Skeletal muscle tissue (tissue), 4 donors: ENCODE measurements around the gene SGCB. TPM values are rescaled to one million over a fixed set of nuclear protein-coding genes. Genes with fewer than 3 reads are reported as not detected.
"Not testable (repeated sequence)": the region's sequence is repeated elsewhere in the genome, so short reads cannot be mapped to it uniquely, and the experiment has no call there.

Source experiments
- H3K27ac ChIP-seq: one replicate; pipeline ENCODE4 v1.7.0; 2013; ENCODE audit warnings: mild to moderate bottlenecking, low read depth, low read length, inconsistent platforms
- H3K27me3 ChIP-seq, 3 donors: one replicate each; pipeline ENCODE4 v1.7.0; 2013; ENCODE audit warnings: low read length in 3 of 3; ENCODE audit not compliant: control insufficient read depth in 3 of 3, insufficient read depth in 3 of 3
- H3K36me3 ChIP-seq, 3 donors: one replicate each; pipeline ENCODE4 v1.7.0; 2013; ENCODE audit warnings: low read length in 3 of 3; ENCODE audit not compliant: control insufficient read depth in 3 of 3, insufficient read depth in 3 of 3
- H3K4me1 ChIP-seq, 3 donors: one replicate each; pipeline ENCODE4 v1.7.0; 2013; ENCODE audit warnings: low read length in 3 of 3, mild to moderate bottlenecking in 3 of 3; ENCODE audit not compliant: control insufficient read depth in 3 of 3, insufficient read depth in 3 of 3
- H3K4me3 ChIP-seq, 3 donors: one replicate each; pipeline ENCODE4 v1.7.0; 2013; ENCODE audit warnings: low read length in 3 of 3
- H3K9ac ChIP-seq, 3 donors: one replicate each; pipeline ENCODE4 v1.7.0; 2013; ENCODE audit warnings: low read length in 3 of 3, mild to moderate bottlenecking in 3 of 3, moderate library complexity in 2 of 3, low read depth in 1 of 3
- H3K9me3 ChIP-seq, 3 donors: one replicate each; pipeline ENCODE4 v1.7.0; 2013; ENCODE audit warnings: low read length in 3 of 3; ENCODE audit not compliant: control insufficient read depth in 3 of 3
- total RNA-seq: library from RNA; depleted of rRNA; stranded (reverse); fragments of >200 nt; gene quantifications from one replicate; pipeline ENCODE4 v1.2.3, GENCODE V29; 2014
- donor health status: Osteomylitis.

Gene SGCB, protein sequence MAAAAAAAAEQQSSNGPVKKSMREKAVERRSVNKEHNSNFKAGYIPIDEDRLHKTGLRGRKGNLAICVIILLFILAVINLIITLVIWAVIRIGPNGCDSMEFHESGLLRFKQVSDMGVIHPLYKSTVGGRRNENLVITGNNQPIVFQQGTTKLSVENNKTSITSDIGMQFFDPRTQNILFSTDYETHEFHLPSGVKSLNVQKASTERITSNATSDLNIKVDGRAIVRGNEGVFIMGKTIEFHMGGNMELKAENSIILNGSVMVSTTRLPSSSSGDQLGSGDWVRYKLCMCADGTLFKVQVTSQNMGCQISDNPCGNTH
- total RNA-seq, result 75.7 TPM

DNA sequence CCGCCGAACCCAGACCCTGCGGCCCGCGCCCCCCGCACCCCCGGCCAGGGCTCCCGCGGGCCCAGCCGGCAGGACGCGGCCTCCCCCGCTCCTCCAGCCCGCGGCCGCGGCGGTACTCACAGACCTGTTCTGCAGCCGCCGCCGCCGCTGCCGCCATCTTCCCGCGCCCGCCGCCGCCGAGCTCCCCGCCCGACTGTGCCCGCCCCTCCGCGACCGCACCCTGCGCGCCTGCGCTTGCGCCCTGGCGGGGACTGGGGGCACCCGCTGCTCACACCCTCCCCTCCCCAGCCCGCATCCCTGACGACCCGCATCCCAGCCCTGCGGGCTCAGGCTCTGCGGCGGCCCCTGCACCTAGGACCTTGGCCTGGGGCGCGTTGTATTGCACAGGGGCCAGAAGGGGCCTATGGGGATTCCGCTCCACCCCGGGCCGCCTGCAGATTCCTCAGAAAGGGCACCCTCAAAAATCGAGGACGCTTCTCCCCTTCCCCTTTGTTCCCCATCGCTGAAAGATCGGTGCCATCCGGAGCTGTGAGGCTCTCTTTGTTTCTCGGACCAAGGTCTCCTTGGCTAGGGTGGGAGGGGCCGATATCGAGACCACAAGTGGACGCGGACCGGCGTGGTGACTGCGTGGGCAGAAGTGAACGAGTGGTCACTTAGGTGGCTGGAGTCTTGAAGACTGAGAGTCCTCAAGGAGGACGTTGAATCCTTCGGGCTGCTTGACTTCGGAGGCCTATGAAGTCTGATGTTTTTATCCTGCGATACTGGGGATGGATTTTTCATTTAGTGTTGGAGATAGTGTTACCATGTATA is at the start of gene SGCB:
SGCB (minus strand) TSS at position 197 of the 810 bp plus-strand sequence; CDS start at position 157, 40 bp downstream.
- H3K36me3 ChIP-seq, result peaks cover 0 to 5% (median 0%) of the 10 kb centered on the region in 3 donors
- H3K4me1 ChIP-seq, result peaks cover 15 to 34% (median 22%) of the 10 kb centered on the region in 3 donors
- H3K27me3 ChIP-seq, result peaks cover 0 to 3% (median 0%) of the 10 kb centered on the region in 3 donors
- H3K9me3 ChIP-seq, result no peaks in the 10 kb centered on the region
- H3K27ac ChIP-seq, result peak within 1 kb of the TSS; percentile 68
- H3K9ac ChIP-seq, result peak within 1 kb of the TSS; percentile 76 to 85 (median 84)
- H3K4me3 ChIP-seq, result peak within 1 kb of the TSS; percentile 78 to 85 (median 84)

DNA sequence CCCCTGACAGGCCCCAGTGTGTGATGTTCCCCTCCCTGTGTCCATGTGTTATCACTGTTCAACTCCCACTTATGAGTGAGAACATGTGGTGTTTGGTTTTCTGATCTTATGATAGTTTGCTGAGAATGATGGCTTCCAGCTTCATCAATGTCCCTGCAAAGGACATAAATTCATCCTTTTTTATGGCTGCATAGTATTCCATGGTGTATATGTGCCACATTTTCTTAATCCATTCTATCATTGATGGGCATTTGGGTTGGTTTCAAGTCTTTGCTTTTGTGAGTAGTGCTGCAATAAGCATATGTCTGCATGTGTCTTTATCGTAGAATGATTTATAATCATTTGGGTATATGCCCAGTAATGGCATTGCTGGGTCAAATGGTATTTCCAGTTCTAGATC is 48.3 kb upstream of the SGCB start:
- not testable (repeated sequence) for H3K9ac ChIP-seq, H3K4me3 ChIP-seq, H3K27ac ChIP-seq, H3K9me3 ChIP-seq, H3K27me3 ChIP-seq, H3K36me3 ChIP-seq, H3K4me1 ChIP-seq

DNA sequence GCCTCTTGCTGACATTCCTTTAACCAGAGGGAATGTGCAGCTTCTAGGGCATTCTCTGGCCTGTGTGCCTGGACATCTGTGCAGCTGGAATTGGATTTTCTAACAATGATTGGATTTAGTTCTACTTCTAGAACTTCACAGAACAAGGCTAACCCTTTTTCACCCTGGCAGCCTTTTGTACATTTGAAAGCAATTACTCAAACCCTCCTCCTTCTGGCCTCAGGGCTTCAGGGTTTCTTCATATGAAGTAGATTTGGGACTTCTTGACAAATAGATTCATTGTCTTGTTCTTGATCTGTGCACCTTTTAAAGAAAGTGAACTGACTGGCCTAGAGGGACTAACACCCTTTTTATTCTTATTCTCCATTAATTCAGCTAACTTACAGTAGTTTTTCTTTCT is 43.1 kb upstream of the SGCB start:
- no peak overlapping the region for H3K9ac ChIP-seq
- no peaks in the 10 kb centered on the region for H3K9me3 ChIP-seq
- peaks cover 0 to 4% (median 0%) of the 10 kb centered on the region in 3 donors for H3K27me3 ChIP-seq
- H3K27ac ChIP-seq, result no peak overlapping the region
- H3K4me1 ChIP-seq, result peaks cover 0 to 4% (median 0%) of the 10 kb centered on the region in 3 donors
- H3K4me3 ChIP-seq, result no peak overlapping the region
- no peaks in the 10 kb centered on the region for H3K36me3 ChIP-seq

DNA sequence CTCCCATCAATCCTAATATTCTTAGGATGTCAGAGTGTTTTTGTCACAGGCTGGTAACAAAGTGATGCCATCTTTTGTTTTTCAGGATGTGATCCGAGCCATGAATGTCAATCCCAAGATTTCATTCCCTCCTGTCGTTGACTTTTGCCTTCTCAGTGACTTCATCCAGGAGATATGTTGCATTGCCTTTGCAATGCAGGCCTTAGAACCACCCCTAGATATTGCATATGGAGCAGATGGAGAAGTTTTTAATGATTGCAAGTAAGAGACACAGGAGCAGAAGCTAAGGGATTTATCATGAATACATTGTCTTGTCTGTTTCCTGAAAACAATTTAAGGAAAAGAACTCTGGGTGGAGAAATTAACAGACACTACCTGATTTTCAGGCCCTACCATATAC is 41.6 kb upstream of the SGCB start:
- peaks cover 0 to 4% (median 0%) of the 10 kb centered on the region in 3 donors for H3K4me1 ChIP-seq
- H3K9ac ChIP-seq, result no peak overlapping the region
- peaks cover 0 to 4% (median 0%) of the 10 kb centered on the region in 3 donors for H3K27me3 ChIP-seq
- no peak overlapping the region for H3K27ac ChIP-seq
- no peaks in the 10 kb centered on the region for H3K9me3 ChIP-seq
- H3K4me3 ChIP-seq, result no peak overlapping the region
- H3K36me3 ChIP-seq, result no peaks in the 10 kb centered on the region

DNA sequence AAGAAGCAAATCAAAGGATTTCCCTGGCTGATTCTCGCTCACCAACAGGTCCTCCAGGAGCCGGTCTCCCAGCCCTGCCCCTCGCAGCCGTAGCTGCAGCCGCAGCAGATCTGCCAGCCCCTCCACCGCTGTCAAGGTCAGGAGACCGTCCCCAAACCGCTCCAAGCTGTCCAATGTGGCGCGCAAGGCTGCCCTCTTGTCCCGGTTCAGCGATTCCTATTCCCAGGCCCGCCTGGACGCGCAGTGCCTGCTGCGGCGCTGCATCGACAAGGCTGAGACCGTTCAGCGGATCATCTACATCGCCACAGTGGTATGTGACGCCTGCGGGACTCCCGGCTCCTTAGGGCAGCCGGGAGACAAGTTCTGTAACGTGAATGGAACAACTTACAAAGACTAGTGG is 38.6 kb upstream of the SGCB start:
- no peak overlapping the region for H3K9ac ChIP-seq
- no peak overlapping the region for H3K27ac ChIP-seq
- H3K9me3 ChIP-seq, result no peaks in the 10 kb centered on the region
- H3K4me1 ChIP-seq, result peaks cover 0 to 4% (median 0%) of the 10 kb centered on the region in 3 donors
- peak overlapping the region in 1 of 3 donors; percentile 25 for H3K4me3 ChIP-seq
- H3K27me3 ChIP-seq, result peaks cover 0 to 4% (median 0%) of the 10 kb centered on the region in 3 donors
- H3K36me3 ChIP-seq, result no peaks in the 10 kb centered on the region

DNA sequence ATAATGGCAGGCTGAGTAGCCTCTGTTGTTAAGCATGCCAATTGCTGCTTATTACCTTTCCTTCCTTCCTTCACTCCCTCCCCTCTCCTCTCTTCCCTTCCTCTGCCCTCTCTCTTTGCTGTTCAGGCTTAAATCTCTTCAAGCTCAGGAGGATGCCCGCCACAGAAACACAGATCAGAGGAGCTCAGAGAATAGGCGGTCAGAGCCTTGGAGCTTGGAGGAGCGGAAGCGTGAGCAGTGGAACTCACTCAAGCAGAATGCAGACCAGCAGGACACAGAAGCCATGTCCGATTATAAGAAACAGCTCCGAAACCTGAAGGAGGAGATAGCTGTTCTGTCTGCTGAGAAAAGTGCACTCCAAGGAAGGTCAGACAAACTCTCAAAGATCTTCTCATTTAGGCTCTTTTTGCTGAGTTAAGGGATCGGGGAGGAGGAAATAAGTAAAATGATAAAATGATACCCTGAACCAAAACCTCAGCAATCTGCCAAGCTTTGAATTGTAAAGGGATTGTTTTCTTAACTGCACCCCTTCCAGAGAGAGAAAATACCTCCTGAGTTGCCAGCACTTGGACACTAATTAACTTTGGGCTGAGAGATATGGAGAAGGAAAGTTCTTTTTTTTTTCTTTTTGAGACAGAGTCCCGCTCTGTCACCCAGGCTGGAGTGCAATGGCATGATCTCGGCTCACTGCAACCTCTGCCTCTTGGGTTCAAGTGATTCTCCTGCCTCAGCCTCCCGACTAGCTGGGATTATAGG is 33.9 kb upstream of the SGCB start:
- no peaks in the 10 kb centered on the region for H3K36me3 ChIP-seq
- no peaks in the 10 kb centered on the region for H3K9me3 ChIP-seq
- H3K4me1 ChIP-seq, result peaks cover 0 to 4% (median 0%) of the 10 kb centered on the region in 3 donors
- no peak overlapping the region for H3K27ac ChIP-seq
- H3K4me3 ChIP-seq, result no peak overlapping the region
- no peak overlapping the region for H3K9ac ChIP-seq
- peaks cover 0 to 4% (median 0%) of the 10 kb centered on the region in 3 donors for H3K27me3 ChIP-seq

DNA sequence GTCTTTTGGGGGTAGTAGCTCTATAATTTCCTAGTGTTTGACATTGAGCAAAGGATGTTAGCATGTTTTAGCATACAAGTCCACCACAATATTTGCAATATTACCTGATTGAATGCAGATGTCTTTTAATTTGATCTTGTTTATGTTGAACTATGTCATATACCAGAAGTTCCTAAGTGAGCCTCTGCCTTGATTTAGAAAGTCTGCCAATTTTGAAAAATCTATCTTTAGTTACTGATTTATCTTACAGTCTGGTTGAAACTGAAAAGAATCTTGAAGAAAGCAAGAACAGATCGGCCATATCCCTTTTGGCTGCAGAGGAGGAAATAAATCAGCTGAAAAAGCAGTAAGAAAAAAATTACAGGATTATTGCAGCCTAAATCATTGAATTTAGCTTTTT is 31.5 kb upstream of the SGCB start:
- Histone ChIP-seq H3K9ac (no peak overlapping the region), H3K27me3 (no peaks in the 10 kb centered on the region), H3K9me3 (no peaks in the 10 kb centered on the region), H3K27ac (no peak overlapping the region), H3K36me3 (no peaks in the 10 kb centered on the region), H3K4me3 (no peak overlapping the region), H3K4me1 (no peaks in the 10 kb centered on the region)

DNA sequence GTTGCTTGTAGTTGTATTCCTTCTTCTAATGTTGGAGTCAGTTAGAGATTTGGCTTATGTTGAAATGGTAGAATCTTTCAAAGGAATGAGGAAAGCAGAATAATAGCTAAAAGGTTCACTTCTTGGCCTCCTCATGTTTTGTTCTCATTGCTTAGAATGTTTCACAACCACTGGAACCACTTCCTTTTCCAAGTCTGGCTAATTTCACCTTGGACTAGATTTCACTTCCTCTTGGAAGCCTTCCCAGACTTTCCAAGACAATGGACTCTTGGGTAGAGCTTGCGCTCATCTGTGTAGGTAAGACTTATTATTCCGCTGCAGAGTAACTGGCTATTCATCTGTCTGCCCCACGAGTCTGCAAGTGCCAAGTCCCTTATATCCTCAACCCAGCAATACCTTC is 21.3 kb upstream of the SGCB start:
- no peaks in the 10 kb centered on the region for H3K9me3 ChIP-seq
- peaks cover 0 to 2% (median 0%) of the 10 kb centered on the region in 3 donors for H3K27me3 ChIP-seq
- no peak overlapping the region for H3K27ac ChIP-seq
- no peaks in the 10 kb centered on the region for H3K36me3 ChIP-seq
- H3K4me3 ChIP-seq, result no peak overlapping the region
- no peak overlapping the region for H3K9ac ChIP-seq
- no peaks in the 10 kb centered on the region for H3K4me1 ChIP-seq

DNA sequence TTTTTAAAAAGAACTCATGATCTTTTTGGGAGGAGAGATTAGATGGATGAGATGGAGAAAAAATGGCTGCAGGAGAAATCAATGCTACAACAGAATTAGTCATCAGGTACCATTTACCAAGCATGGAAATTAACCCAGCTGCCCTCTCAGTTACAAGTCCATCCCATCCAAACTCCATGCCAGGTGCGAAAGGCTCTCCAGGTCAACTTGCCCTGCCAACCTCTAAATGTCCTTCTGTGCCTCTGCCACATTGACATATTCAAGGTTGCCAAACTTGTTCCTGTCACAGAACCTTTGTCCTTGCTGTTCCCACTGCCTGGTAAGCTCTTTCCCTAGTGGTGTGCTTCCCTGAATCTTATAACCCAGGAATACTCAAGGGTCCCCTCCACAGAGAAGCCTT is 20.2 kb upstream of the SGCB start:
- no peak overlapping the region for H3K9ac ChIP-seq
- no peak overlapping the region for H3K4me3 ChIP-seq
- H3K36me3 ChIP-seq, result no peaks in the 10 kb centered on the region
- H3K4me1 ChIP-seq, result no peaks in the 10 kb centered on the region
- no peaks in the 10 kb centered on the region for H3K9me3 ChIP-seq
- peaks cover 0 to 5% (median 0%) of the 10 kb centered on the region in 3 donors for H3K27me3 ChIP-seq
- H3K27ac ChIP-seq, result no peak overlapping the region
